Neural cell (in vitro differentiated cells): ENCODE results near the gene CTNNBL1. TPM values are rescaled to one million over a fixed set of nuclear protein-coding genes. Genes with fewer than 3 reads are reported as not detected.

Experiments
- H2AFZ ChIP-seq: fragments of 200-600, 300-800 bp; sonication (generic), shearing (Covaris generic); 2 replicates; pipeline ENCODE4 v1.6.0; 2014; ENCODE audit warnings: low read depth, mild to moderate bottlenecking, antibody characterized with exemption, low read length, moderate library complexity
- H3F3A ChIP-seq: fragments of 200-600 bp; shearing (Covaris generic); 2 replicates; pipeline ENCODE4 v1.6.1; 2016; ENCODE audit warnings: mild to moderate bottlenecking, moderate library complexity, mixed read lengths, antibody characterized with exemption, low read length; ENCODE audit not compliant: insufficient read depth, poor library complexity, severe bottlenecking
- H3K27ac ChIP-seq: fragments of 200-600, 300-800 bp; sonication (generic), shearing (Covaris generic); 2 replicates; pipeline ENCODE4 v1.5.1; 2014; ENCODE audit warnings: mild to moderate bottlenecking, low read length, moderate library complexity
- H3K27me3 ChIP-seq: fragments of 300-800, 200-600 bp; sonication (generic), shearing (Covaris generic); 2 replicates; pipeline ENCODE4 v1.6.0; 2014; ENCODE audit warnings: mild to moderate bottlenecking, low read depth, low read length, moderate library complexity; ENCODE audit not compliant: insufficient read depth
- H3K36me3 ChIP-seq: fragments of 300-800, 200-600 bp; sonication (generic), shearing (Covaris generic); 2 replicates; pipeline ENCODE4 v1.5.1; 2014; ENCODE audit warnings: mild to moderate bottlenecking, antibody characterized with exemption, low read length, moderate library complexity; ENCODE audit not compliant: insufficient read depth
- H3K4me2 ChIP-seq: fragments of 300-800, 200-600 bp; sonication (generic), shearing (Covaris generic); 2 replicates; pipeline ENCODE4 v1.6.0; 2014; ENCODE audit warnings: mild to moderate bottlenecking, low read length
- H3K4me3 ChIP-seq: fragments of 300-800, 200-600 bp; sonication (generic), shearing (Covaris generic); 2 replicates; pipeline ENCODE4 v1.5.1; 2014; ENCODE audit warnings: mild to moderate bottlenecking, low read length, moderate library complexity
- H3K79me2 ChIP-seq: fragments of 200-600 bp; shearing (Covaris generic); replicated peaks from 2 replicates; pipeline ENCODE4 v1.6.0; 2014; ENCODE audit warnings: mild to moderate bottlenecking, low read length, moderate library complexity; ENCODE audit not compliant: insufficient read depth
- H3K9ac ChIP-seq: fragments of 300-800, 200-600 bp; sonication (generic), shearing (Covaris generic); 2 replicates; pipeline ENCODE4 v1.6.1; 2016; ENCODE audit warnings: mild to moderate bottlenecking, low read length, mixed read lengths
- H3K9me2 ChIP-seq: fragments of 200-600 bp; shearing (Covaris generic); 2 replicates; pipeline ENCODE4 v1.6.1; 2016; ENCODE audit warnings: mild to moderate bottlenecking, low read length, mixed read lengths; ENCODE audit not compliant: insufficient read depth
- H3K9me3 ChIP-seq: fragments of 200-600, 300-800 bp; sonication (generic), shearing (Covaris generic); 2 replicates; pipeline ENCODE4 v1.6.1; 2016; ENCODE audit warnings: mild to moderate bottlenecking, mixed run types, low read length, moderate library complexity, mixed read lengths
- H4K20me1 ChIP-seq: fragments of 200-600 bp; shearing (Covaris generic); 2 replicates; pipeline ENCODE4 v1.6.1; 2016; ENCODE audit warnings: mild to moderate bottlenecking, mixed run types; ENCODE audit not compliant: insufficient read depth
- CTCF ChIP-seq: fragments of 450-650 bp; IDR thresholded peaks from 2 replicates; pipeline ENCODE4 v1.5.1; 2014; ENCODE audit warnings: antibody characterized with exemption, mild to moderate bottlenecking, moderate library complexity; ENCODE audit not compliant: poor library complexity, severe bottlenecking
- EP300 ChIP-seq: fragments of 450-650 bp; conservative IDR thresholded peaks from 2 replicates; pipeline ENCODE4 v1.6.1; 2014; ENCODE audit warnings: antibody characterized with exemption, mild to moderate bottlenecking, moderate library complexity; ENCODE audit not compliant: poor library complexity, severe bottlenecking
- MXI1 ChIP-seq: fragments of 450-650 bp; conservative IDR thresholded peaks from 2 replicates; pipeline ENCODE4 v1.6.1; 2014; ENCODE audit warnings: antibody characterized with exemption, mild to moderate bottlenecking; ENCODE audit not compliant: poor library complexity, severe bottlenecking
- REST ChIP-seq: IDR thresholded peaks from 2 replicates; pipeline ENCODE4 v1.6.1; 2012; ENCODE audit warnings: borderline replicate concordance
- SMC3 ChIP-seq: fragments of 450-650 bp; conservative IDR thresholded peaks from 2 replicates; pipeline ENCODE4 v1.6.1; 2014; ENCODE audit warnings: antibody characterized with exemption, mild to moderate bottlenecking, moderate library complexity; ENCODE audit not compliant: poor library complexity
- TAF1 ChIP-seq: IDR thresholded peaks from 2 replicates; pipeline ENCODE4 v1.6.1; 2012; ENCODE audit warnings: low read depth
- polyA plus RNA-seq: library from polyadenylated mRNA; depleted of rRNA; stranded (reverse); fragments of >200 nt; gene quantifications from 2 replicates; pipeline ENCODE4 v1.2.3, GENCODE V29; 2014

CTNNBL1 gene
- polyA plus RNA-seq, 1 donor from 2014 or later, result 32.6 TPM

GRCh38 chr20:37668166-37668565 lies 25.7 kb upstream of the CTNNBL1 start:
- TF ChIP-seq REST, result peak; percentile 38
- no peak for TF ChIP-seq CTCF
- TF ChIP-seq EP300, result peak; percentile 45
- Histone ChIP-seq H2AFZ (no peak overlapping the region), H3K4me3 (no peak overlapping the region), H4K20me1 (no peaks in the 10 kb centered on the region), H3K9me2 (no peaks in the 10 kb centered on the region), H3K9me3 (no peaks in the 10 kb centered on the region), H3K4me2 (no peak overlapping the region), H3F3A (no peaks in the 10 kb centered on the region), H3K9ac (peak overlapping the region; percentile 21), H3K27me3 (no peaks in the 10 kb centered on the region), H3K27ac (peak overlapping the region; percentile 68), H3K79me2 (no peaks in the 10 kb centered on the region), H3K36me3 (no peaks in the 10 kb centered on the region)

GRCh38 chr20:37669062-37669772 lies 24.6 kb upstream of the CTNNBL1 start:
- Histone ChIP-seq H3K9me2 (no peaks in the 10 kb centered on the region), H2AFZ (no peak overlapping the region), H3K4me2 (no peak overlapping the region), H3K9me3 (no peaks in the 10 kb centered on the region), H3K36me3 (no peaks in the 10 kb centered on the region), H3K79me2 (no peaks in the 10 kb centered on the region), H3K27me3 (no peaks in the 10 kb centered on the region), H3K27ac (peak overlapping the region; percentile 68), H3K4me3 (no peak overlapping the region), H4K20me1 (no peaks in the 10 kb centered on the region), H3K9ac (no peak overlapping the region), H3F3A (no peaks in the 10 kb centered on the region)
- no peak for TF ChIP-seq SMC3
- TF ChIP-seq REST, result no peak
- TF ChIP-seq TAF1, result no peak
- no peak for TF ChIP-seq MXI1
